ENCODE measurements around the gene RPH3AL. TPM values are rescaled to one million over a fixed set of nuclear protein-coding genes. Genes with fewer than 3 reads are reported as not detected.

Gene RPH3AL
- total and polyA plus RNA-seq, 2 of the 8 experiments (the other 6 are each of a cell fraction or from before 2014, with no cell fraction given): 5.6 to 5.8 TPM

DNA sequence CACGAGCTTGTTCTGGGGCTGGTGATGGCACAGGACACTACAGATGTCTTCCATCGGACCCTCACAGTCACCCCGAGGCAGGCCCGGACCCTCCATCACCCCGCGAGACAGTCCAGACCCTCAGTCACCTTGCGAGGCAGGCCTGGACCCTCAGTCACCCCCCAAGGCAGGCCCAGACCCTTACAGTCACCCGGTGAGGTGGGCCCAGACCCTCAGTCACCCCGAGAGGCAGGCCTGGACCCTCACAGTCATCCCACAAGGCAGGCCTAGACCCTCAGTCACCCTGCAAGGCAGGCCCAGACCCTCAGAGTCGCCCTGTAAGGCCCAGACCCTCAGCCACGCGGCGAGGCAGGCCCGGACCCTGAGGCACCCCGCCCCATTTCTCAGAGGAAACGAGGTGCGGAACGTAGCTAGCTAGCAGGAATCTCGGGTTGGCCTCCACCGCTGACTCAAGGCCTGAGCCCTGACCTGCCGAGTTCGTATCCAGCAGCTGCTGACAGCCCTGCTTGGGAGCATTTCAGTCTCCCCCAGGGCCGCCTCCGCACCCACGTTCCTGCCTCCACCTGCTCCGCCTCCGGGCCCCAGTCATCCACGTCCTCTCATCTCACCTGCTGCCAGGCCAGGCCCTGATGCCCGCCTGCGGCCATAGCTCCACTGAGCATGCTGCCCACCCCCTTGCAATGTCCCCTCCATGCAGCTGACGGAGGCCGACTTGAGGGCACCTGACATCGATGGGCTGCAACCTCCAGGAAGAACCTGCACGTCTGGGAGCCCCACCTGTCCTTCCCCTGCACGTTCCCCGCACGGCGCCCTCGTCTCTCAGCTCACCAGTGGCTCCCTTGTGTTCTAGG, 28.7 kb downstream of the RPH3AL start:
- Histone ChIP-seq H3K79me1 (ENCODE audit: low read depth, low read length) (no peaks in the 10 kb centered on the region), H4K8ac (ENCODE audit: extremely low read depth, insufficient read depth, low read length) (no peak overlapping the region; the same call in 1 of the 2 replicates), H3K4me1 (replicated peaks in 1 of 4; ENCODE audit: control insufficient read depth in 3 of 4, insufficient read depth in 4 of 4, low read length in 3 of 4) (peaks cover 3 to 15% (median 6%) of the 10 kb centered on the region in 4 experiments), H3K9ac (replicated peaks in 1 of 4; ENCODE audit: extremely low read depth in 1 of 4, low read depth in 3 of 4, low read length in 3 of 4) (no peak overlapping the region), H2BK15ac (ENCODE audit: low read length) (peak overlapping the region; percentile 88; the same call in 1 of the 2 replicates), H4K91ac (replicated peaks; ENCODE audit: insufficient read length, low read length) (no peak overlapping the region), H3K27ac (ENCODE audit: low read depth, low read length) (no peak overlapping the region), H3K14ac (ENCODE audit: insufficient read length) (no peak overlapping the region), H4K20me1 (replicated peaks in 1 of 2; ENCODE audit: control insufficient read depth in 1 of 2, insufficient read depth in 2 of 2, low read length in 2 of 2) (no peaks in the 10 kb centered on the region), H3K4me3 (ENCODE audit: extremely low read depth in 1 of 4, insufficient read depth in 2 of 4, low read depth in 3 of 4, low read length in 4 of 4) (no peak overlapping the region), H3K56ac (replicated peaks; ENCODE audit: insufficient read length, low read depth, low read length) (no peak overlapping the region), H3K27me3 (replicated peaks in 1 of 4; ENCODE audit: control insufficient read depth in 3 of 4, extremely low read depth in 1 of 4, insufficient read depth in 3 of 4, low read length in 3 of 4) (no peaks in the 10 kb centered on the region), H2BK120ac (replicated peaks; ENCODE audit: low read depth, low read length) (no peak overlapping the region), H2BK12ac (ENCODE audit: low read depth, low read length) (no peak overlapping the region), H3K23ac (ENCODE audit: insufficient read length) (no peak overlapping the region), H2BK5ac (ENCODE audit: low read depth, low read length) (peak overlapping the region; percentile 52; the same call in 1 of the 2 replicates), H4K5ac (ENCODE audit: insufficient read length, low read depth, low read length) (no peak overlapping the region), H2AFZ (ENCODE audit: low read length) (no peak overlapping the region), H3K23me2 (ENCODE audit: low read depth, low read length) (no peaks in the 10 kb centered on the region), H3K79me2 (ENCODE audit: control insufficient read depth in 1 of 2, insufficient read depth in 2 of 2, low read length in 2 of 2) (no peaks in the 10 kb centered on the region), H3K4me2 (ENCODE audit: insufficient read depth in 1 of 2, low read depth in 2 of 2, low read length in 2 of 2) (no peak overlapping the region), H3K4ac (replicated peaks; ENCODE audit: insufficient read length, low read depth, low read length) (no peak overlapping the region), H3K9me3 (ENCODE audit: insufficient read depth in 2 of 2, low read depth in 1 of 2, low read length in 1 of 2) (no peaks in the 10 kb centered on the region), H2AK5ac (ENCODE audit: low read depth, low read length) (no peak overlapping the region), H2BK20ac (ENCODE audit: low read length) (no peak overlapping the region), H3K18ac (ENCODE audit: extremely low read depth, low read length) (no peak overlapping the region), H3K36me3 (ENCODE audit: control insufficient read depth in 2 of 4, insufficient read depth in 4 of 4, low read length in 3 of 4) (no peaks in the 10 kb centered on the region)
- peak in 1 of 2 experiments; percentile 35 for DNase-seq (ENCODE audit: low read depth in 1 of 2, low spot score in 2 of 2)
- no peak for TF ChIP-seq ZNF274 (IDR thresholded peaks at IDR 0.05; ENCODE audit: borderline replicate concordance, extremely low read depth, low read length)
- TF ChIP-seq RAD21 (IDR thresholded peaks at IDR 0.05 in 1 of 2, conservative IDR thresholded peaks at IDR 0.05 in 1 of 2; ENCODE audit: low read depth in 2 of 2, low read length in 2 of 2): no peak
- TF ChIP-seq TCF12 (IDR thresholded peaks at IDR 0.05; ENCODE audit: low read depth, low read length): no peak
- no peak for TF ChIP-seq HDAC2 (IDR thresholded peaks at IDR 0.05; ENCODE audit: borderline replicate concordance in 1 of 2, low read depth in 2 of 2, low read length in 2 of 2)
- no peak for TF ChIP-seq EP300 (IDR thresholded peaks at IDR 0.05; ENCODE audit: borderline replicate concordance in 1 of 2, low read depth in 2 of 2, low read length in 2 of 2)
- no peak for FAIRE-seq
- ChIA-PET POLR2A (ENCODE audit: partially characterized antibody) (no interaction called here), CTCF (ENCODE audit: partially characterized antibody) (interaction anchor here (0.8 to 2.8 kb wide), 7 partner anchors 12 to 544 kb away, joined by 3 to 7 read pairs (median 4); no protein-coding TSS in a partner anchor)
- 92% methylated on average over 33 of the region's 39 CpGs; no CpG with 5 or more reads in 1 of the 2 experiments for WGBS, 2 experiments (ENCODE audit: extremely low coverage in 1 of 2, insufficient coverage in 1 of 2, insufficient read length in 1 of 2, insufficient replicate concordance in 2 of 2, low coverage in 1 of 2, low lambda C conversion rate in 2 of 2, missing lambda C conversion rate in 1 of 2)

Measured in H1 (cell line).